Measurements from ENCODE around the gene MYO7B.
A peak's percentile ranks its signal among the peaks of the same experiment; 100 is the strongest.

MYO7B gene

GRCh38 chr2:127663566-127664064, 128.1 kb downstream of the MYO7B start:
- DNase-seq, result no peak

DNA sequence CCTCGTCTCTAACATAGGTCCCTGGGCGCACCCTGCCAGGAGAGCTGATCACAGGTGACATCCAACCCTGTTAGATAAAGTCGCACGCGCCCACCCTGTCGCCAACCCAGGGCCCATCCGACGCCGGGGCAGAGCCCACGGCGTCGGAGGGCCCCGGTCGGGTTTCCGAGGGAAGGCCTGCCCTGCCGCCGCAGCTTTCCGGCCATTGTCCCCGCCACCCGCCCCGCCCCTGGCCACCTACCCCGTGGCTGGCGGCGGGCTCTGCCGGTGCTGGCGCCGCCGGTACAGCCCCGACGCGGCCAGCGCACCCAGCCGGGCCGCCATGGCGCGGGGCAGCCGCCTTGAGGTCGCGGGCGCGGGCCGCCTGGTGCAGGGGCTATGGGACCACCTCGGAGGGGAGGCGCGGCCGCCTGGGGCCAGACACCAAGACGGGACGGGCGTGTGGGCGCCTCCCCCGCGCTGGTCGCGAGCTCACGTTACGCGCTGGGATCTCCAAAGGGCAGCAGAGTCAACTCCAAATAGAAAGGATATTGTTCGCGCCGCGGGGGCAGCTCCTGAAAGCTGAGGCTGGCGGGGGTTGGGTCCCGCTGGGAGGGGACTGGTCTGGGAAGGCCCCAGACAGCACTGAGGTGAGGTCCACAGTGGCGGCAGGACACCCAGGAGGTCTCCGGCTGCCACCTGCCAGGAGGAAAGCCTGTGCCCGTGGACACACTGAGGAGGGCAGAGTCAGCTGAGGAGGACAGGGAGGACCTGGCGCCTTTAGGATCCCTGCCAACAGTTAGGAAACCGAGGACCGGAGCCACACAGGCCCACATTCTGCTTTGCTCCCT, 128.8 kb downstream of the MYO7B start:
- DNase-seq, result peak; percentile 64

GRCh38 chr2:127664895-127665225, 129.4 kb downstream of the MYO7B start:
- DNase-seq, result no peak

DNA sequence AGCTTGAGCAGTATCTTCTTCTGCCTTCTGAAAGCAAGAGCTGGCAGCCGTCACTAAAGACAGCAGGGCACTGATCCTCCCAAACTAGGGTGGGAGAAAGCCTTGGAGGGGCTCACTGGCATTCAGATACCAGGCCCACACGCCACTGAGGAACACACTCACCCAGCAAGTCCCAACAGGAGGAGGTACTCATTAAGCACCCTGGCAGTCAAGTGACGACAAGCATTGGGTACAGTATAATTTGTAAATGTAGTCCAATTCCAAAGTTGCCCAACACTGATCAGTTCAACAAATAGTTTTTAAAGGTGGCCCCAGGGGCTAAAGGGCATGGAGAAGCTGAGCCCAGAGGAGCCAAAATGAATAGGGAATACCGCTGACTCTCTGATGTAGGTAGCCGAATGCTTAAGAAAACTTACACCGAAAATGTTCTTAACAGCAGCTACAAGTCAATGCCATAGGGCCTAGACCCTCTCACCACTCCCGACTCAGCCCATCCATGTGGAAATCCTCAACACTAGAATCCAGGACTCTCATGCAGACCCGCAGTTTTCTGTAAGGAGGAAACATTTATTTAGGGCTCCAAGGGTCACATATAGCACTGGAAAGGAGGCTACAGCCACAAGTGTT, 129.9 kb downstream of the MYO7B start:
- DNase-seq, result no peak

GRCh38 chr2:127669056-127669455, 133.6 kb downstream of the MYO7B start:
- no peak for DNase-seq

DNA sequence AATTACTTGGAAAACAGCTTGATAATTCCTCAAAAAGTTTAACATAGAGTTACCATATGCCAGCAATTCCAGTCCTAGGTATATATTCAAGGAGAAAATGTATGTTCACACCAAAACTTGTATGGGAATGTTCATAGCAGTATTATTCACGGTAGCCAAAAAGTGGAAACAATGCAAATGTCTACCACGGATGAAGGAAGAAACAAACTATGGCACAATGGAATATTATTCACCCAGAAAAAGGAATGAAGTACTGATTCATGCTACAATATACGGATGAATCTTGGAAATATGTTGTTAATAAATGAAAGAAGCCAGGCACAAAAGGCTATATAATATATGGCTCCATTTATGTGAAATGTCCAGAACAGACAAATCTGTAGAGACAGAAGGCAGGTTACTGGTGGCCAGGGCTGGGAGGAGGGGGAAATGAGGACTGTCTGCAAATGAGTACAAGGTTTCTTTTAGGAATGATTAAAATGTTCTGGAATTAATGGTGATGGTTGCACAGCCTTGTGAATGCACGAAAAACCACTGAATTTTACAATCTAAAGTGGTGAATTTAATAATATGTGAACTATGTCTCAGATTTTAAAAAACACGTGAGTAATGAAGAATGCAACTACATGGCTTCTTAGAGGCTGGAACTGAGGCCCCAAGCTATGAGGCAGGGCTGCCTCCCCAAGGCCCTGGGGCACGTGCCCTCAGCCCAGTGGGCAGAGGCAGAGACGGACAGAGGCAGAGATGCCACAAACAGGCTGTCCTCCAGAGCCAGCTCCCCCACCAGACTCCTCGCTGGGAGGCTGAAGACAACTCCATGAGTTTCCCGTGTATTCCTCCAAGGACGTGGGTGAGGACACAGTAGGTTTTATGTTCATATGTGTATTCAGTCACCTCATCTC, 134.8 kb downstream of the MYO7B start:
- DNase-seq, result no peak

- DNase-seq, result no peak
Observed at GRCh38 chr2:127670957-127671290, 135.4 kb downstream of the MYO7B start.

GRCh38 chr2:127671557-127672302, 136.2 kb downstream of the MYO7B start:
- no peak for DNase-seq

DNA sequence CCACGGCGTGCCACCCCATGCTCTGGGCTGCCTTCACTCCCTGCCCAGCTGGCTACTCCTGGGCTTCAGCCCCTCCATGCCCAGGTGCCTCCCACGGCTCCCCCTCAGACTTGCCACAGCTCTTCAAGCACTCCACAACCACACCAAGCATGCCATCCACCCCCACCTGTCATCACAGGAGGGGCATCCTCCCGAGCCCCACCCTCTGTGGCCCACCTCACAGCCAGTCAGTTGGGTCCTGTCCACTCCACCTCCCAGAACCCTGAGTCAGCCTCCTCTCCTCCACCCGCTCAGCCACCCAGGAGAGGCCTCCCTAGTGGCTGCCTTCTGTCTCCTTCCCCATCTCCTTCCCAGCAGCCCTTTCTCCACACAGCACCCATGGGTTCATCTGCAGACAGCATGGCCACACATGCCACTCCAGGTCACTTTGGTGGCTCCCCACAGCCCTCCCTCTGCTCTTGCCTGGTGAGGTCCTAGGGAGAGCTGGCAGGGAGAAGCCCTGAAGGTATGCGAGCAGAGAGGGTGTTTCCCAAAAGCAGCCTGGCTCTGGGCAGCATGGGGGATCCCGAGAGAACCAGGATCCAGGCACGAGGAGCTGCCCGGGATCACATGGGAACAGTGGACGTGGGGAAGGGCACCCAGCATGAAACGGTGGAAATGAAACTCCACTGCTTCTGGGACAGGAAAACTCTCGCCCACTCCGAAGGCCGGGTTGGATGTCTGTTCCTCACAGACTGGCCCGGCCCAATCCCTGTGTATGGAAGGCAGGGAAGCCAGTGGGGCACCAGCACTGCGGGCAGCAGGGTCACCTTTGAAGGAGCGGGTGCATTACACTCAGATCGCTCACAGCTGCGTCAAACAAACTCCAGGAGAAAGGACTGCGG, 137.1 kb downstream of the MYO7B start:
- no peak for DNase-seq

DNA sequence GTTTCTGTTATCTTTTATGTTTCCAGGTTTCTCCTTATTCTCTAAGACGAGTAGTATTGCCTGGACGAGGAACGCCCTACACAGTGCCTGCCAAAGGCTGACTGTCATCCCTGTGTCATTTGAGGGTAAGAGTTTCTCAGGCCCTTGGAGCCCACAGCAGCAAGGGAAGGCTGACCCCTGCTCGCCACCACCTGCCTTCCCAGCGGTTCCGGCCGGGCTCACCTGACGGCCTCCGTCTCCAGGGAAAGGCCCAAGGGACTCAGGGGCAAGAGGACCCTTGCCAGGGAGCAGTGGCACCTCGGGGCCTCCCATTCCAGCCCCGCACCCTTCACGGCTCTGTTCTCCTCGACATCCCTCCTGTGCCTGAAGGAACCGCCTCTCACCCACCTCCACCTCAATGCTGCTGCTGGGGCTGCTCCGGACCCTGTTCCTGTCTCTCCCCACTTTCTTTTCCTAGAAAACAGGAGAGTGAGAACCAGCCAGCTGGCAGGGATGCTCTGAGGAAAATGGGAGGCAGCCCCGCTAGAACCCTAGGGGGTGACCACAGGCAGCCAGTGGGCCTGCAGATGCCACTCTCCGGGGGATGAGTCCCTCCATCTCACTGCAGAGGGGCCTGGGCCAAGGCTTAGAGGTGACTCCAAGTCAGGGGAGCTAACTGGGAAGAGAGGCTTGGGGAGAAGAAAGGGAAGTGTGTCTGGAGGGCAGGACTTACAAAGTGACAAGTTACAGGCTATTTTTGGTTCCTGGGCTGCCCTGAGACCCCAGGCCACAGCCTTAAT, 138.0 kb downstream of the MYO7B start:
- no peak for DNase-seq

DNA sequence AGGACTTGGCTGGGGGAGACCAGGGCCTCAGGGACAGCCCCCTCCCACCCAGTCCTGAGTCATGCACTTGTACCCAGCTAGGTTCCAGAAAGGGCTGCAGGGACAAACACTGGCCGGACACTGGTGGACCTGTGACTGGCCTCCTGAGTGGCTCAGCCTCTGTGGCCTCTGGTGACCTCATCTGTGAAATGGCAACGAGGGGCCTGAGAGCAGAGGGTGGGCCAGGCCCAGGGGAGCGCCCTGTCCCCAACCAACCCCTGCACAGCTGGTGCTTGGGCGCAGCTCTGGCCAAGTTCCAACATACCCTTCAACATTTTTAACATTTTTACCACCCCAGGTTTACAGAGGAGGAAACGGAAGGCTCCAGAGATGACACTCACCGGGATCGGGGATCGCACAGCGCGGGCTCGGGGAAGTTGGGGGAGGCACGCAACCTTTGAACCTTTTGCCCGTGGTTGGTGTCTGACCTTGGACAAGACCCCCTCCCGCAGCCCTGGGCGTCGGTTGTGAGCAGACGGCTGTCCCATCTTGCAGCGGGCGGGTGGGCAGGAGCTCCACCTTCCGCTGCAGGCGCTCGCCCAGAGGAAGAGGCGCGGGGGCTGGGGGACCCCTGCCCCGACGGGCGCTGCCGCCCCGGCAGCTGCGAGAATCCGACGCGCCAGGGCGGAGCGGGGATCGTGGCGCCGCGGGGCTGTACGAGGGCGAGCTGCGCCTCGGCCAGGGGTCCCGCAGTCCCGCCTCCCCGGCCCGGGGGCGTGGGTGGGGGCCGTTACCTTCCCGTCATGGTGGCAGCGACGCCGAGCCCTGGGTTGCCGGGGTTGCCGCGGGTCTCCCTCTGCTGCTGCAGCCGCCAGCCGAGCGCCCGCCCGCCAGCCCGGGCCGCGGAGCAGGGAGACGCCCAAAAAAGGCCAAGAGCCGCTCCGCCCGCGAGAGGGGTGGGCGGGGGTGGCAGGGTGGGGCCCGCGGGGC, 139.0 kb downstream of the MYO7B start:
- peak; percentile 60 for DNase-seq

DNA sequence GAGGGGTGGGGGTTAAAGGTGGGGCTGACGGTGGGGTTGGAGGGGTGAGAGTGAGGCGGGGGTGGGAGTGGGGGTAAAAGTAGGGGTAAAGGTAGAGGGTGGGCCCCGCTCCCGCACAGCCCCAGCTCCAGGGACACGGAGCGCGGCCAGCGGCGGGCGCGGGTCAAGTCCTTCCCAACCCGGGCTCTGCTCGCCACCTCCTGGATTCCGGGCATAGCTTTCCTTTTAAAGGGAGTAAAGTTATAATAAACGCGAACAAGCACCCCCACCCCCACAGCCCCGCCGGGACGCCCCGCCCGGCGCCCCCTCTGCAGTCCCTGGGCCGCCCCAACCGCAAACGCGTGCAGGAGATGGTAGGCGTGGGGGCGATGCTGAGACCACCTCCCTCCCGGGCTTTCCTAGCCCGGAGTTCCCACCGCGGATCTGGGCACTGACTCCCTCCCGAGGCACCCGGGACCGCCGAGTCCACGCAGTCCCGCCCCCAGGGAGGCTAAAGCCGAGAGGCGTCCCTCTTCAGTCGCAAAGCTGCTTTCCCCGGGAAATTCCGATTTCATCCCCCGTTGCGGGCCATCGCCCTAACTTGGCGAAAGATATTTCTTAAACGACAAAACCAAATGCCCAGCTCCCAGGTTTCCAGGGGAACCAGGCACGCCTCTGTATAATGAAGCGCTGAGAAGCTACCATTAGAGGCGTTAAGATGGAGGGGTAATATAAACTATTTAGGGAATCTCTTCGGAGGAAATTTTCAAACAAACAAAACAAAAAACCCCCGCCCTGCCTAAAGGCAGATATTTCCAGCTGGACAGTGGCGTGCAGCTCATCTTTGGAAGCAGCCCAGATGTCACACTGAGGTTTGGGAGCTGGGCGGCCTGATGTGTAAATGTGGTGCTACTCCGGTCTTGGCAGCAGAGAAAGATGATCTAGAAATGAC, 140.1 kb downstream of the MYO7B start, which contains the start of gene LIMS2:
TSS of gene LIMS2 (minus strand) at position 200 of the 931 bp plus-strand sequence. CDS start 506 bp downstream, outside the sequence.
- DNase-seq, result peak; percentile 49

- no peak for DNase-seq
Observed at GRCh38 chr2:127676906-127677305, 141.4 kb downstream of the MYO7B start.

DNA sequence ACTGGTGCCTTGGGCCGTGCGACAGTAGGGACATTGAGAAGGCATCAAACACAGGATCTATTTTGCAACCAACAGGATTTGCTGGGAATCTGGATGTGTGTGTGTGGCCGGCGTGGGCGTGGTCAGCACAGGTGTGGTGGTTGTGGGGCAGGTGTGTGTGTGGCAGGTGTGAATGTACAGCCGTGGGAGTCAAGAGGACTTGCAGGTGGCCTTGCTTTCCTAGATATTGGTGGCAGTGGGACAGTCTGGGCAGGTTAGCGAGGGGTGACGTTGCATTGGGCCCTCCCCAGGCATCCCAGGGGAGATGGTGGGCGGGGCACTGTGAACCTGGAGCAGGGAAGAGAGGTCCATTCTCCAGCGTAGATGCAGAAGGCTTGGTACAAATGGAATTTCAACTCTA, 143.0 kb downstream of the MYO7B start:
- DNase-seq, result no peak

- no peak for DNase-seq
Observed at GRCh38 chr2:127678991-127679390, 143.5 kb downstream of the MYO7B start.

DNA sequence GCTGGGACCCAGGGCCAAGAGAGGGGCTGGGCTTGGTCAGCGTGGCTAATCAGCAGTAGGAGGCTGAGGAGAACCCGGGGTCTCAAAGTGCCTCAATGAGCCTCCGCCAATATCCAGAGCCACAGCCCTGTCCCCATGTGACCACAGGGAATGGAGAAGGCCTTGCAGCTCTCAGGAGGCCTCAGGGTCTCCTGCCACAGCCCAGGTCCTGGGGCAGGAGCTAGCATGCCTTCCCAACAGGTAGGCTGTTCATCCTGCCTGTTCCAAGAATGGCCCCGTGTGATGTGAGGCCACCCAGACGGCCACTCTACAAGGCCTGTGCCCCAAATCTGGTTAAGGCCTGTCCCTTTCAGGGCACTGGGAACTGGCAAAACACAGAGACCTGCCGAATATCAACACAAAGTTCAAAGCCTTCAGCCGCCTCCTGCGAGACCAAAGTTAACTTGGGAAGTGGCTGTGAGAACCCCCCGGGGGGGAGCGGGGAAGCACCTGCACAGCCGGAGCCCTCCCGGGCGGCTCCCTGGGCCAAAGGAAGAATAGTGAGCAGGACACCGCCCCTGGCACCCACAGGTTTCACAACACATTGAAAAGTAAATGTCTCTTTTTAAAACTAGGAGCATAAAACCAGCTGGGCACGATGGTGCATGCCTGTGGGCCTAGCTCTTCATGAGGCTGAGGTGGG, 144.3 kb downstream of the MYO7B start:
- DNase-seq, result no peak

GRCh38 chr2:127680706-127681287, 145.3 kb downstream of the MYO7B start:
- DNase-seq, result no peak
